ENCODE measurements around the gene CAMTA1. TPM values are rescaled to one million over a fixed set of nuclear protein-coding genes. Genes with fewer than 3 reads are reported as not detected.

The CAMTA1 gene
- polyA plus RNA-seq, 2 donors, result 61.1 to 75.0 TPM

DNA sequence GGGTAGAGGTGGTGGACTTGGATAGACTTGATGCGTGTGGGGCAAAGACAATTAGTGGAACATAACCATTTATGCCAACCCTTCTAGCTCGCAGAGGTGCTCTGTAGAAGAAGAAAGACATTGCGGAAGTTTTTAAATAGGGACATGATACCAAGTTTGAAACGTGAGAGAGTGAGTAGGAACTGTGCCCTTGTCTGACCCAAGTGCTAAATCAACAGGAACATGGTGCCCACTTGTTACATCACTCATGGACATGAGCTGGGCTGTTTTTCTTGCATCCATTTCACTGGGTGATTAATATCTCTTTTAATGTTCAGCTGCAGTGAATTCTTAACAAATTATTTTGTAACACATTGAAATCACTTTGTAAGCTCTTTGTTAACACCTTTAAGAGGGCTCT lies 577.7 kb downstream of the CAMTA1 start:
- no peak overlapping the region for H3K4me3 ChIP-seq (ENCODE audit: low read depth in 1 of 2, low read length in 2 of 2)
- WGBS, 2 donors, result 80 to 84% methylated on average over 4 of the region's 4 CpGs
- H3K36me3 ChIP-seq (ENCODE audit: control insufficient read depth in 2 of 2, insufficient read depth in 2 of 2, low read length in 1 of 2), result no peaks in the 10 kb centered on the region
- no peaks in the 10 kb centered on the region for H3K4me1 ChIP-seq (ENCODE audit: control insufficient read depth in 2 of 2, insufficient read depth in 2 of 2, low read length in 1 of 2)
- no peaks in the 10 kb centered on the region for H3K9me3 ChIP-seq (ENCODE audit: control insufficient read depth in 2 of 2, insufficient read depth in 1 of 2, low read depth in 1 of 2, low read length in 1 of 2)
- H3K27me3 ChIP-seq (ENCODE audit: control insufficient read depth in 1 of 2, insufficient read depth in 2 of 2, low read length in 2 of 2), result no peaks in the 10 kb centered on the region
- H3K27ac ChIP-seq (ENCODE audit: low read depth in 2 of 2, low read length in 1 of 2), result no peak overlapping the region

DNA sequence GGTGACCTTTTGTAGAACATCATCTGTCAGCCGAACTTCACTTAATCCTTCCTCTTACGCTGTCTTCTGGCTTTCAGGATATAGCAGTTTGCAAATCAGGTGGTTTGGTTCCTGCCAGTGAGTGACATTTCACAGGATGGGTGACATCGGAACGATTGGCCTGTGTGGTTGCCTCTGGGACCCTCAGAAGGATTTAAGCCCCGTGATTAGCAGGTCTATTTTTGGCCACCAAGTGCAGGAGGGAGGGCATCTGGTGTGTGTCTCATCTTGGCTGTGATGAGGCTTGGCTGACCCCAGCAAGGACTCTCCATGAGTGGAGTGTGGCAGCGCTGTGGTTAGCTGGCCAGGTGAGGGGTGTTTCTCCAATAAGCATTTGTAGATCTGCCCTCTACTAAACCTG lies 578.2 kb downstream of the CAMTA1 start:
- no peak overlapping the region for H3K4me3 ChIP-seq (ENCODE audit: low read depth in 1 of 2, low read length in 2 of 2)
- WGBS, 2 donors, result 74 to 80% methylated on average over 6 of the region's 6 CpGs
- H3K36me3 ChIP-seq (ENCODE audit: control insufficient read depth in 2 of 2, insufficient read depth in 2 of 2, low read length in 1 of 2), result no peaks in the 10 kb centered on the region
- H3K9me3 ChIP-seq (ENCODE audit: control insufficient read depth in 2 of 2, insufficient read depth in 1 of 2, low read depth in 1 of 2, low read length in 1 of 2), result no peaks in the 10 kb centered on the region
- no peaks in the 10 kb centered on the region for H3K27me3 ChIP-seq (ENCODE audit: control insufficient read depth in 1 of 2, insufficient read depth in 2 of 2, low read length in 2 of 2)
- no peaks in the 10 kb centered on the region for H3K4me1 ChIP-seq (ENCODE audit: control insufficient read depth in 2 of 2, insufficient read depth in 2 of 2, low read length in 1 of 2)
- H3K27ac ChIP-seq (ENCODE audit: low read depth in 2 of 2, low read length in 1 of 2), result no peak overlapping the region

DNA sequence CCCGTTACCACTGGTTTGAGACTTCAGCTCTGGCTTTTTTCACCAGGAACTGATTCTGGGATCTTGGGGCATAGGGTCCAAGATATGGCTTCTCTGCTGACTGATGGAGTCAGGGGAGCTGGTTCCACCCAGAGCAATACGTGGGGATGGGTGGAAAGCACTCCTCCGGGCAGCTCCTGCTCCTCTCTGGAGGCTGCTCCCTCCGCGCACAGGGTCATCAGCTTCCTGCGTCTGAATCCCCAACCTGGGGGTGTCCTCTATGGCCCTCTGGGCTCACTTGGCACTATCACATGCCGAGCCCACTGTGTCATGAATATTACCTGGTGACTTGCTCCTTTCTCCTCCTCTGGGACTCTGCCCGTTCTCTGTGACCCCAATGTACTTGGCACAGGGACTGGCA lies 580.5 kb downstream of the CAMTA1 start:
- H3K27ac ChIP-seq (ENCODE audit: low read depth in 2 of 2, low read length in 1 of 2), result no peak overlapping the region
- 77 to 79% methylated on average over 8 of the region's 8 CpGs for WGBS, 2 donors
- H3K9me3 ChIP-seq (ENCODE audit: control insufficient read depth in 2 of 2, insufficient read depth in 1 of 2, low read depth in 1 of 2, low read length in 1 of 2), result no peaks in the 10 kb centered on the region
- no peaks in the 10 kb centered on the region for H3K4me1 ChIP-seq (ENCODE audit: control insufficient read depth in 2 of 2, insufficient read depth in 2 of 2, low read length in 1 of 2)
- H3K4me3 ChIP-seq (ENCODE audit: low read depth in 1 of 2, low read length in 2 of 2), result no peak overlapping the region
- H3K36me3 ChIP-seq (ENCODE audit: control insufficient read depth in 2 of 2, insufficient read depth in 2 of 2, low read length in 1 of 2), result no peaks in the 10 kb centered on the region
- H3K27me3 ChIP-seq (ENCODE audit: control insufficient read depth in 1 of 2, insufficient read depth in 2 of 2, low read length in 2 of 2), result no peaks in the 10 kb centered on the region

DNA sequence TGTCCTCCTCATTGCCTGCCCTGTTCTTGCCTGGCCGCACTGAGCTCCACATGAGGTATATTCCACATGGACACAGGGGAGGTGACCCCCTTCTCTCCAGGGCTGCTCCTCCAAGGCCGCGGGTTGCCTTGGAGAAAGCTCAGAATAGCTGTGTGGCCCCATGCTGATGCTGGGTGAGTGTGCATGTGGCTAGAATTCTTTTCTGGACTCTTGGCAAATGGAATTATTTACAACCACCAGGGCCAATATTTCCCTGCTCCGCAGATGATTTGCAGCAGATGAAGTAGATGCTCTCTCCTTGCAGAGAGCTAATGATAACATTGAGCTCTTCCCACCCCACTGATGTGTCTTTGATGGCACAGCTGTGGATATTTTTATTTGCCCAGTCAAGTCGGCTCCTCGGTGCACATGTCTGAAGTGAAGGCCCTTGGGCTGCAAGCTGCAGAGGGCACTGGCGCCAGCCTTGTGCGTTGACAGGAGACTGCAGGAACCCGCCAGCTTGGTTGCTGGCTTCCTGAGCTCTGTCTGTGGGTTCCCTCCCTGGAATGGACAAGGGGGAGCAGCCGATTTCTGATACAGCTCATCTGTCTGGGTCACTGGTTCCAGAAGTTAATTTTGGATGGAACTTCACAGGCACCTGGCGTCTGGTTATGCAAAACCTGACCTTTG lies 581.2 kb downstream of the CAMTA1 start:
- no peak overlapping the region for H3K27ac ChIP-seq (ENCODE audit: low read depth in 2 of 2, low read length in 1 of 2)
- H3K27me3 ChIP-seq (ENCODE audit: control insufficient read depth in 1 of 2, insufficient read depth in 2 of 2, low read length in 2 of 2), result no peaks in the 10 kb centered on the region
- WGBS, 2 donors, result 82 to 84% methylated on average over 11 of the region's 11 CpGs

DNA sequence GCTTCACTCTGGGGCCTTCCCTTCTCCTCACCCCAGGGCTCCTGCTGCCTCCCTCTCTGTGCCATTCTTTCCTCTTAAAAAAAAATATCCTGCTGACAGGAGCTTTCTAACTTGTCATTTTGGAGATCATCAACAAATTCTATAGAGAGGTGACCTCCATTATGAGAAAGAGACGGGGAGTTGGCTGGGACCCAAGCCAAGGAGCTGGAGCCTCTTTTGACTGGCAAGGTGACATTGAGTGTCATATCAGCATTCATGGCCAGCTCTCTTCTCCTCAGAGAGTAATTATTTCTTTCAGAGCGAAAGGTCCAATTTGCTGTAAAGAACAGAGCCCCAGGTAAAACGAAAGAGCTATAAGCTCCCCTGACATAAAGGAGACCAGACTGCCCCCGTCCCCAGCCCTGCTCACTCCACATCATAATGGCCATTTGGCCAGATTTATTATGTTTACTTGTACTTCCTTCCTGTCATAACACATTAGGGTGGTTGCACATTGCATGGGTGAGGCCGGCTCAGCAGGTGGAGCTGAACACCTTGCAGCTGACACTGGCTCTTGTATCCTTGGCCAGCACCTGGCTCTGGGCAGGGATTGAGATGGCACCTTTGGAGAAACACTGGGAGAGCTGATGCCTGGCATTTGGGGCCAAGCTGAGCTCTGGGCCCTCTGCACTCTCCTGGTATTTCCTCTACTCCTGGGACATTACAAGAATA lies 581.9 kb downstream of the CAMTA1 start:
- Histone ChIP-seq H3K4me1 (ENCODE audit: control insufficient read depth in 2 of 2, insufficient read depth in 2 of 2, low read length in 1 of 2) (no peaks in the 10 kb centered on the region), H3K9me3 (ENCODE audit: control insufficient read depth in 2 of 2, insufficient read depth in 1 of 2, low read depth in 1 of 2, low read length in 1 of 2) (no peaks in the 10 kb centered on the region), H3K27ac (ENCODE audit: low read depth in 2 of 2, low read length in 1 of 2) (no peak overlapping the region), H3K4me3 (ENCODE audit: low read depth in 1 of 2, low read length in 2 of 2) (no peak overlapping the region), H3K36me3 (ENCODE audit: control insufficient read depth in 2 of 2, insufficient read depth in 2 of 2, low read length in 1 of 2) (no peaks in the 10 kb centered on the region), H3K27me3 (ENCODE audit: control insufficient read depth in 1 of 2, insufficient read depth in 2 of 2, low read length in 2 of 2) (no peaks in the 10 kb centered on the region)
- 76 to 84% methylated on average over 5 of the region's 5 CpGs for WGBS, 2 donors

More for the DNA sequence above, 581.2 kb downstream of the CAMTA1 start:
- Histone ChIP-seq H3K36me3 (ENCODE audit: control insufficient read depth in 2 of 2, insufficient read depth in 2 of 2, low read length in 1 of 2) (no peaks in the 10 kb centered on the region), H3K9me3 (ENCODE audit: control insufficient read depth in 2 of 2, insufficient read depth in 1 of 2, low read depth in 1 of 2, low read length in 1 of 2) (no peaks in the 10 kb centered on the region), H3K4me1 (ENCODE audit: control insufficient read depth in 2 of 2, insufficient read depth in 2 of 2, low read length in 1 of 2) (no peaks in the 10 kb centered on the region), H3K4me3 (ENCODE audit: low read depth in 1 of 2, low read length in 2 of 2) (no peak overlapping the region)

DNA sequence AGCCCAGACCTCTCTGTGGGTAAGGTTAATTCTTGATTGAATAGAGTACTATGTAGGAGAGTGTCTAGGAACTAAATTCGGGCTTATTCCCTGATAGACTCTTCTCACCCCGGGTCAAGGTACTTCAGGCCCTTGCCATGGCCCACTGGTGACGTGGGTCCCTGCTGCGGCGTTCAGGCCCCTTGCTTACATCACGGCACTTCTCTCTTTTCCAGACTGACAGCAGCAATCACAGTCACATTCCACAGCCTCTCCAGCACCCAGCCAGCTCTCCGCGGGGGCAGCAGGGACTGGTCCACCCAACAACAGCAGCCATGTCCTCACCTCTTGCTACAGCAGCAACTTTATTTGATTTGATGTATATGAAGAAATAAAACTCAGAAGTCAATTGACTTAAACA lies 584.6 kb downstream of the CAMTA1 start:
- H3K27ac ChIP-seq (ENCODE audit: low read depth in 2 of 2, low read length in 1 of 2), result no peak overlapping the region
- peaks cover 0 to 3% of the 10 kb centered on the region in 2 donors for H3K4me1 ChIP-seq (ENCODE audit: control insufficient read depth in 2 of 2, insufficient read depth in 2 of 2, low read length in 1 of 2)
- 87 to 88% methylated on average over 8 of the region's 8 CpGs for WGBS, 2 donors

DNA sequence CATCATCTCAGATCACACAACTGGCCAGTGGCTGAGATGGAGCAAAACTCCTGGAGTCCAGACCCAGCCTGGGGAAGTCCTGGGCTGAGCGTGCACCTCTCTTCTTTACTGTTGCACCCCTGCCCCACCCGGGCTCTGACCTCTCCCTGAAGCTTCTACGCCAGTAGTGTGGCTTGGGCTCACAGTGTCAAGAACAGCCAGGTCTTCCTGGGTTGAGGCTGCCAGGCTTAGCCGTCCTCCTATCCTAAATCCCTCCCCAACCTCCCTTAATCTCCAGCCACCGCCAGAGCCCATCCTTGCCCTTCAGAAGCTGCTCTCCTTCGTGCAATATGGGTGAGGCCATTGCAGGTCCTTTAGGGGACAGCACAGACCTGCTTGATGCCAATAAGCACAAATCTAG lies 586.7 kb downstream of the CAMTA1 start:
- Histone ChIP-seq H3K4me1 (ENCODE audit: control insufficient read depth in 2 of 2, insufficient read depth in 2 of 2, low read length in 1 of 2) (peaks cover 0 to 3% of the 10 kb centered on the region in 2 donors), H3K4me3 (ENCODE audit: low read depth in 1 of 2, low read length in 2 of 2) (no peak overlapping the region), H3K36me3 (ENCODE audit: control insufficient read depth in 2 of 2, insufficient read depth in 2 of 2, low read length in 1 of 2) (no peaks in the 10 kb centered on the region), H3K27ac (ENCODE audit: low read depth in 2 of 2, low read length in 1 of 2) (no peak overlapping the region), H3K27me3 (ENCODE audit: control insufficient read depth in 1 of 2, insufficient read depth in 2 of 2, low read length in 2 of 2) (no peaks in the 10 kb centered on the region), H3K9me3 (ENCODE audit: control insufficient read depth in 2 of 2, insufficient read depth in 1 of 2, low read depth in 1 of 2, low read length in 1 of 2) (no peaks in the 10 kb centered on the region)
- 76 to 87% methylated on average over 6 of the region's 6 CpGs for WGBS, 2 donors

More for the DNA sequence above, 584.6 kb downstream of the CAMTA1 start:
- Histone ChIP-seq H3K9me3 (ENCODE audit: control insufficient read depth in 2 of 2, insufficient read depth in 1 of 2, low read depth in 1 of 2, low read length in 1 of 2) (no peaks in the 10 kb centered on the region), H3K4me3 (ENCODE audit: low read depth in 1 of 2, low read length in 2 of 2) (no peak overlapping the region), H3K36me3 (ENCODE audit: control insufficient read depth in 2 of 2, insufficient read depth in 2 of 2, low read length in 1 of 2) (no peaks in the 10 kb centered on the region), H3K27me3 (ENCODE audit: control insufficient read depth in 1 of 2, insufficient read depth in 2 of 2, low read length in 2 of 2) (no peaks in the 10 kb centered on the region)

DNA sequence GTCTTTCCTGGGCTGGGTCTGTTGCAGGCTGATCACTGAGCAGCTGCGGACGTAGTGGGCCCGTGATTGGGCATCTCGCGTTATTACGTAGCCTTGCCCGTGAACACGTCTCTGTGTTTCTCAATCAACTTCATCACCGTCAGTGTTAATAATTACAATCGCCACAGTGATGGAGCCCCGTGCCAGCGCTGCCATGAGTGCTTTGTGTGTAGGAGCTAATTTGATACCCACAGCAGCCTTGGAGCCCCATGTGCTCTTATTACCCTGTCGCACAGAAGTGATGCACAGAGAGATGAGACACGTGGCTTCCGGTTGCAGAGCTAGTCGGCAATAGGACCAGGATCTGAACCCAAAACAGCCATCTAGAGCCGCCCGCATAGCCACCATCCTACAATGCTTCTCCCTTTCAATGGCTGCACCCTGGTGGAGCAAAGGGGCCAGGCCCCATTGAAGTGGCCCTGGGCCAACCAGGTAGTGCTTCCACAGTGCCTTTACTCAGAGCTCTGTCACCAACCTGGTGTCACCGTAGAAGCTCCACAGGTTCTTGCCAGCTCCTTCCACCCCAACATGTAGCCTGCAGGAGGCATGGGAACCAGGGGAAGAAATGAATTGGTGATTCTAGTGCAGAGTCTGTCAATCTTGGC lies 587.3 kb downstream of the CAMTA1 start:
- Histone ChIP-seq H3K27ac (ENCODE audit: low read depth in 2 of 2, low read length in 1 of 2) (no peak overlapping the region), H3K9me3 (ENCODE audit: control insufficient read depth in 2 of 2, insufficient read depth in 1 of 2, low read depth in 1 of 2, low read length in 1 of 2) (no peaks in the 10 kb centered on the region), H3K4me3 (ENCODE audit: low read depth in 1 of 2, low read length in 2 of 2) (no peak overlapping the region), H3K27me3 (ENCODE audit: control insufficient read depth in 1 of 2, insufficient read depth in 2 of 2, low read length in 2 of 2) (no peaks in the 10 kb centered on the region), H3K36me3 (ENCODE audit: control insufficient read depth in 2 of 2, insufficient read depth in 2 of 2, low read length in 1 of 2) (no peaks in the 10 kb centered on the region), H3K4me1 (ENCODE audit: control insufficient read depth in 2 of 2, insufficient read depth in 2 of 2, low read length in 1 of 2) (peaks cover 0 to 3% of the 10 kb centered on the region in 2 donors)
- 96% methylated on average over 19 of the region's 19 CpGs for WGBS, 2 donors

DNA sequence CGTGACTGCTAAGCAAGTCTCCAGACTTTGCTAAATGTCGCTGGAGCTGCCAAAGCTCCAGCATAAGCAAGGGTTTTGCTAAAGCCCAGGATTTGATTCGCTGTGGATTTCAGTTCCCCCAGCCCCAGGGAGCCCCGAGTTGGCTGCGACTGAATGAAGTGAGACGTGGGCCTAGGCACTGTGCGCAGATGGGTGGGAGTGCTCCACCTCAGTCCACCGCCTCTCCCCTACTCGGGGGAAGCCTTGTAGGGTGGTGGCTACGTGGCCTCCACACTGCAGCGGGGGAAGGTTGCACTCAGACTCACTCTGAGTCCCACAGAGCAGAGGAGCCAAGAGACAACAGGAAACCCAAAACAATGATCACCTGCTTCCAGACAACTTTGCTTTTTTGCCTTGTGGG lies 588.0 kb downstream of the CAMTA1 start:
- no peaks in the 10 kb centered on the region for H3K36me3 ChIP-seq (ENCODE audit: control insufficient read depth in 2 of 2, insufficient read depth in 2 of 2, low read length in 1 of 2)
- H3K27ac ChIP-seq (ENCODE audit: low read depth in 2 of 2, low read length in 1 of 2), result no peak overlapping the region
- 89 to 90% methylated on average over 11 of the region's 11 CpGs for WGBS, 2 donors
- H3K27me3 ChIP-seq (ENCODE audit: control insufficient read depth in 1 of 2, insufficient read depth in 2 of 2, low read length in 2 of 2), result no peaks in the 10 kb centered on the region
- H3K4me1 ChIP-seq (ENCODE audit: control insufficient read depth in 2 of 2, insufficient read depth in 2 of 2, low read length in 1 of 2), result peaks cover 0 to 3% of the 10 kb centered on the region in 2 donors
- H3K4me3 ChIP-seq (ENCODE audit: low read depth in 1 of 2, low read length in 2 of 2), result no peak overlapping the region
- no peaks in the 10 kb centered on the region for H3K9me3 ChIP-seq (ENCODE audit: control insufficient read depth in 2 of 2, insufficient read depth in 1 of 2, low read depth in 1 of 2, low read length in 1 of 2)
